Gastroesophageal sphincter (tissue), 3 donors: ENCODE data around the gene ZNF638.

Experiments used
- EP300 ChIP-seq: sonication (generic); formaldehyde crosslinking; IDR thresholded peaks from one replicate; pipeline ENCODE4 v1.6.1; 2017; ENCODE audit warnings: antibody characterized with exemption, mild to moderate bottlenecking
- POLR2AphosphoS5 ChIP-seq: sonication (generic); formaldehyde crosslinking; IDR thresholded peaks from one replicate; pipeline ENCODE4 v1.6.1; 2017; ENCODE audit warnings: antibody characterized with exemption
- TF ChIP-seq, protein P1 (sequence below), 4 experiments: fragments of 200-600 bp in 2 of 4; fragments of 450-650 bp in 2 of 4; sonication (generic) in 1 of 4; IDR thresholded peaks; one replicate each; pipeline ENCODE4 v1.5.1; 2017 to 2019; ENCODE audit warnings: antibody characterized with exemption in 4 of 4, mild to moderate bottlenecking in 2 of 4, moderate library complexity in 2 of 4

DNA sequence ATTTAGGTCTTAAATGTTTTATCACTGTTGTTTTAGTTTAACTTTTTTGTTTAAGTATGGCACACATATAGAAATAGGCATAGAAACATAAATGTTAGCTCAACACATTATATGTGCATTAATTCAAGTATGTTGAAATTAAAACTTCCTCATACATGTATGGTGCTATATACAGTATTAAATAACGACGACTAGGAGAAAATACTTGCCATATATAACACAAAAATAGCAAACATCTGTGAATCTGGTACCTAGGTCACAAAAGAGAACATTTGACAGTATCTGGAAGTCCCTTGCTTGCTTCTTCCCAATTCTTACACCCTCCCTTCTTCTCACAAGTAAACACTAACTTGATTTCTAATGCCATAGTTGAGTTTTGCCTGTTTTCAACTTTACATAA is 38.4 kb downstream of the ZNF638 start:
- TF ChIP-seq, protein P1, sequence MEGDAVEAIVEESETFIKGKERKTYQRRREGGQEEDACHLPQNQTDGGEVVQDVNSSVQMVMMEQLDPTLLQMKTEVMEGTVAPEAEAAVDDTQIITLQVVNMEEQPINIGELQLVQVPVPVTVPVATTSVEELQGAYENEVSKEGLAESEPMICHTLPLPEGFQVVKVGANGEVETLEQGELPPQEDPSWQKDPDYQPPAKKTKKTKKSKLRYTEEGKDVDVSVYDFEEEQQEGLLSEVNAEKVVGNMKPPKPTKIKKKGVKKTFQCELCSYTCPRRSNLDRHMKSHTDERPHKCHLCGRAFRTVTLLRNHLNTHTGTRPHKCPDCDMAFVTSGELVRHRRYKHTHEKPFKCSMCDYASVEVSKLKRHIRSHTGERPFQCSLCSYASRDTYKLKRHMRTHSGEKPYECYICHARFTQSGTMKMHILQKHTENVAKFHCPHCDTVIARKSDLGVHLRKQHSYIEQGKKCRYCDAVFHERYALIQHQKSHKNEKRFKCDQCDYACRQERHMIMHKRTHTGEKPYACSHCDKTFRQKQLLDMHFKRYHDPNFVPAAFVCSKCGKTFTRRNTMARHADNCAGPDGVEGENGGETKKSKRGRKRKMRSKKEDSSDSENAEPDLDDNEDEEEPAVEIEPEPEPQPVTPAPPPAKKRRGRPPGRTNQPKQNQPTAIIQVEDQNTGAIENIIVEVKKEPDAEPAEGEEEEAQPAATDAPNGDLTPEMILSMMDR (IDR thresholded peaks at IDR 0.05) = no peak
- TF ChIP-seq POLR2AphosphoS5 (no peak), EP300 (no peak)
